EH (cell line): Measurements from ENCODE around the gene HELZ.

ENCODE experiments used
- DNase-seq: peaks from one replicate; pipeline ENCODE4 v3.0.0-alpha.2; 2015; ENCODE audit warnings: low read depth

HELZ gene

GRCh38 chr17:67194134-67194533 lies 50.9 kb downstream of the HELZ start:
- peak; percentile 93 for DNase-seq

- DNase-seq, result no peak
Measured at GRCh38 chr17:67187927-67188326, 57.1 kb downstream of the HELZ start.

- DNase-seq, result no peak
Measured at GRCh38 chr17:67186782-67187181, 58.2 kb downstream of the HELZ start.

- DNase-seq, result no peak
Measured at GRCh38 chr17:67183531-67183930, 61.5 kb downstream of the HELZ start.

DNA sequence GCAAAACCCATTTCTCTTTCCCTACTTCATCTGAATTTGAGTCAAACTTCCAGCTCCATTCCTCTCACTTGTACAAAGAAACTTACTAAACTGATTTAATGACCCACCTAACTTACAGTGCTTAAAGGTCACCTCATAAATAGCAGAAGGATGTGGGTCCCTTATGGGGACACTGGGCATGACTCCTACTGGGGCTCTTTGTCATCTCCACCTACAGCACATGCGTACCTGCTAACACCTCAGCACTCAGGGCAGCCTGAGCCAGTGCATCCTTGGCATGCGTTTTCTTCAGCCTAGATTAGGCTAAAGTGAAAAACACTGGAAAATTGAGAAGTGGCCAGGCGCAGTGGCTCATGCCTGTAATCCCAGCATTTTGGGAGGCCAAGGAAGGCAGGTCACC lies 63.2 kb downstream of the HELZ start:
- DNase-seq, result no peak

- DNase-seq, result no peak
Measured at GRCh38 chr17:67180275-67180674, 64.7 kb downstream of the HELZ start.

GRCh38 chr17:67178555-67178954 lies 66.4 kb downstream of the HELZ start:
- no peak for DNase-seq

GRCh38 chr17:67177732-67178131 lies 67.3 kb downstream of the HELZ start:
- no peak for DNase-seq

- DNase-seq, result no peak
Measured at GRCh38 chr17:67174190-67174589, 70.8 kb downstream of the HELZ start.

DNA sequence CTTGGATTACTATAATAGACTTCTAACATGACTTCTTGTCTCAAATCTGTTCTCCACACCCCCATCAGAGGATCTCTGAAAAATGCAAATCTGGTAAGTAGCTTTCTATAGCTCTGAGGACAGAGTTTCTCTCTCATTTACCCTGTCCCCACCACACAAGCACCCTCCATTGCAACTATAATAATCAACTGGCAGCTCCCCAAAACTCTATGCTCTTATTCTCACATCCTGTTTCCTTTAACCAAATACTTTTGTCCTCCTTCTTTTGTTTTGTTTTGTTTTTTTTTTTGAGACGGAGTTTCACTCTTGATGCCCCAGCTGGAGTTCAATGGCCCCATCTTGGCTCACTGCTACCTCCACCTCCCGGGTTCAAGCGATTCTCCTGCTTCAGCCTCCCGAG lies 73.4 kb downstream of the HELZ start:
- DNase-seq, result no peak

GRCh38 chr17:67168496-67168895 lies 76.5 kb downstream of the HELZ start:
- no peak for DNase-seq

DNA sequence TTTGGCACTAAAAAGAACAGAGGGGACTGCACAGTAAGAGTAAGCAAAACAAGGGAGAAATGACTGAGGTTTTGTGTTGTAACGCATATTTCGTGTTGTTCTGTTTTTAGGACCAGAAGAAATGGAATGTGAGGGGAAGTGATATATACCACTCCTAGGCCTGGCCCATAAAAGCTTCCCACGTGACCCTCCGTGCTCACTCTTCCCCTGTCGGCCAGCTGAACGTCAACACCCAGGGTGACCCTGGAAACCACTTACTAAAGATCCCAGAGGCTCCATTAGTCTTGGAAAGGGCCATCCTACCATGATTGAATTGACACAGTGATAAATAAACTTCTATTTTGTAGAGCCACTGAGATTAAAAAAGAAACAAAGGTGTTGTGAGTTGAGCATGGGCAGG lies 79.8 kb downstream of the HELZ start:
- no peak for DNase-seq

- no peak for DNase-seq
Measured at GRCh38 chr17:67164302-67164701, 80.7 kb downstream of the HELZ start.

DNA sequence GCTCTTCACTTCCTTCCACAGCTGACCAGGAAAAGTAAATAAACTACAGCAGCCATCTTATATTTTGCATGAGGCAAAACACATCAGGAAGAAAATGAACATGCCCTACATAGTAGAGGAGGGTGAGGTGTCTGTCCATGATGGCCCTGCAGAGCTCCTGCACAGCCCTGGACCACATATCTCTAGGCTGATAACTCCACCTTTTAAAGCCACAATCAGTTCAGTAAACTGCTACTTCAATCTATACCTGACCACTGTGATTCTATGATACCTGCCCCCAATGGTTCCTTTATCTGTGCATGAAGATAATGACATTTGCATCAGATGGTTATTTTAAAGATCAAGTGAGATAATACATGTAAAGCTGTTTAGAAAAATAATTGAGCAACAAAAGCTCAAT lies 82.2 kb downstream of the HELZ start:
- DNase-seq, result no peak

- DNase-seq, result no peak
Measured at GRCh38 chr17:67161573-67161972, 83.4 kb downstream of the HELZ start.

- DNase-seq, result no peak
Measured at GRCh38 chr17:67160791-67161190, 84.2 kb downstream of the HELZ start.

DNA sequence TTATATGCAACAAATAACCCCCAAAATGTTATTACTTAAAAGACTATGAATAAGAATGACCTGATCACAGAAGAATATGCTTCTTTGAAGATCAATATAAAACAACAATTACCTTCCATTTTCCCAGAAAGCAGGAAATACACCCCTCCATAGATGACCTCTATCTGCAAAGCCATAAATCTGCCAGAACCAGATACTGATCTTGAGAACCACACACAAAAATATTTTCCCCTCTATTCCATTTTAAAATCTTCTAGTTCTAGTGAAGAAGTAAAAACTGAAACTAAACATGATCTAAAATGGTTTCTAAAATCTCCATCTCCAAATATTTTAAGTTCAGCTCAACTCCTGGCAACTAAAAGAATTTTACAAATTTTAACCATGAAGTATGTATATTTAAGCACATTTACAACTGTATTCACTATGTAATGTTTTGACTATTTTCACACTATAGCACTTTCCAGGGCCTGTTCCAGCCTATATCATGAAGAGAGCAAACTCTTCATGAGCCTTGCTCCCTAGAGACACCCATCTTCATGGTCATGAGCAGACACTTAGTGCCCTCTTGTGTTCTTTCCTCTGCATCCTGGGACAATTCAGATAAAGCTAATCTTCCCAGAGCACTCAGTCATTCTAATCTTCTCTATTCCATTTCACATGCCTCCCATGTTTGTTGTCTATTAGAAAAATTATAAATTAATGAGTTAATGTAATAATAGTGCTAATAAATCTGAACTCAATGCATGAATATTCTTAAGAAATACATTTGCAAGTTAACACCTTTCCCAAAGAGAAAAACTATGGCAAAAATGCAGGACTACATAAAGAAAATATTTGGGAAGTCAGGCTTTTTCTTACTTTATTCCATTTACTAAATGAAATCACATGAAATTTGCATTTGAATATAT lies 87.0 kb downstream of the HELZ start:
- DNase-seq, result peak; percentile 53

DNA sequence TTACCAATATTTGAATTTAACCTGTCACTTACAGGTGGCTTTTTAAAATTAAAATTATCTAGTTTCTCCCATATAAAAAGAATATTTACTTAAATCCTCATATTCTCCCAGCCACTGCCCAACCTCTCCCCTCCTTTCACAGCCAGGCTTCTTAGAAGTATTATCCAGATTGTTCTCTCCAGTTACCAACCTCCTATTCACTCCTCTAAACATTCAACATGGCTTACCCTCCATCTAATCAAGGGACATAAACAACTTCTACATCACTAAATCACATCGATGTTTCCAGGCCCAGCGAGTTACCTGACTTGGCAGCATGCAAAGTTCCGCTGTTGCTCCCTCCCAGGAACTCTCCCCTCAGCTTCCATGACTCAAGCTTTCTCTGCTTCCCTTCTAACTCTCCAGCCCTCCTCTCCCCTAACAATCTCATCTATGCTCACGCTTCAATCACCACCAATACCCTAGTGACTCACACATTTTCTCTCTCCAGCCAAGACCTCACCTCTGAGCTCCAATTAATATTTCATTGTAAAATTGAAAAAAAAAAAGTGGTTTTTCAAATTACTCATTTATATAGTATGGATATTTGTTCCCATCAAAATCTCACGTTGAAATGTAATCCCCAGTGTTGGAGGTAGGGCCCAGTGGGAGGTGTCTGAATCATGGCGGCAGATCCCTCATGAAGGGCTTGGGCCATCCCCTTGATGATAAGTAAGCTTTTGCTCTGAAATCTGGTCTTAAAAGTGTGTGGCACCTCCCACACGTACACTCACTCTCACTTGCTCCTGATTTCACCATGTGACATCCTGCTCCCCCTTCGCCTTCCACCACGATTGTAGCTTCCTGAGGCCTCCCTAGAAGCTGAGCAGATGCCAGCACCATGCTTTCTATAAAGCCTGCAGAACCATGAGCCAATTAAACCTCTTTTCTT lies 88.5 kb downstream of the HELZ start:
- no peak for DNase-seq

- no peak for DNase-seq
Measured at GRCh38 chr17:67152824-67153223, 92.2 kb downstream of the HELZ start.

- peak; percentile 81 for DNase-seq
Measured at GRCh38 chr17:67151717-67152116, 93.3 kb downstream of the HELZ start.

GRCh38 chr17:67150826-67151225 lies 94.2 kb downstream of the HELZ start:
- no peak for DNase-seq

GRCh38 chr17:67148352-67148751 lies 96.6 kb downstream of the HELZ start:
- no peak for DNase-seq
